ENCODE data around the gene FMNL3.

DNA sequence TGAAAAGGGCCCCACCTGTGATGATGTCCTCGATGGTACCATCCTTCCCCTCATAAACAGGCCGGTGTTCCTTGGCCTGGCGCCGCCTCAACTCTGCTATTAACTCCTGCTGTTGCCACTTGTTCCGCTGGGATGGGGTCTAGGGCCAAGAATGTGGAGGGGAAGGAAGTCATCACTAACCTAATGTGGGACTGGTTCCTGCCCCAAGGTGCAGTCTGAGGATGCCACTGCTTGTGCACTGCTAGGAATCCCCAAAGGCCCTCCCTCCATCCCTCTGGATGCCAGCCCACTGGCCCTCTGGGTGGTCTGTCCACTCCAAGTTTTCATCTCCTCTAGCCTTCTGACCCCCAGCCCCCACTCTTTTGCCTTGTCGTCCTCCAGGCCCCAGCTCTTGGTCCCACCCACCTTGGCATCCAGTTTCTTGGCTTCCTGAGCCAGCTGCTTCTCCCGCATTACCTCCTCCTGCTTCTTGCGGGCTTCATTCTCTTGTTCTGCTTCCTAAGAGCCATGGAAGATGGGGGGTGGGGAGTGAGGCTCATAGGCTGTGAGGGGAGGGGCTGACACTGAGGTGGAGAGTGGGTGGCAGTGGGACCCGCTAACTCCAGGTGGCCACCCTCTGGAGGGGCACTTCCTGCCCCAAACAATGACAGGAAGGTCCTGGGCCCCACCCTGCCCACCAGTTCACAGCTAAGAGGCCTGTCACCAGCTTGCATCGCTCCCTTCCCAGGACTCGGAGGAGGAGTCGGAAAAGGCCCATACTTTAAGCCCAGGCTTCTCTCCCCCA is 60.1 kb downstream of the FMNL3 start:
- TF ChIP-seq, protein P1, sequence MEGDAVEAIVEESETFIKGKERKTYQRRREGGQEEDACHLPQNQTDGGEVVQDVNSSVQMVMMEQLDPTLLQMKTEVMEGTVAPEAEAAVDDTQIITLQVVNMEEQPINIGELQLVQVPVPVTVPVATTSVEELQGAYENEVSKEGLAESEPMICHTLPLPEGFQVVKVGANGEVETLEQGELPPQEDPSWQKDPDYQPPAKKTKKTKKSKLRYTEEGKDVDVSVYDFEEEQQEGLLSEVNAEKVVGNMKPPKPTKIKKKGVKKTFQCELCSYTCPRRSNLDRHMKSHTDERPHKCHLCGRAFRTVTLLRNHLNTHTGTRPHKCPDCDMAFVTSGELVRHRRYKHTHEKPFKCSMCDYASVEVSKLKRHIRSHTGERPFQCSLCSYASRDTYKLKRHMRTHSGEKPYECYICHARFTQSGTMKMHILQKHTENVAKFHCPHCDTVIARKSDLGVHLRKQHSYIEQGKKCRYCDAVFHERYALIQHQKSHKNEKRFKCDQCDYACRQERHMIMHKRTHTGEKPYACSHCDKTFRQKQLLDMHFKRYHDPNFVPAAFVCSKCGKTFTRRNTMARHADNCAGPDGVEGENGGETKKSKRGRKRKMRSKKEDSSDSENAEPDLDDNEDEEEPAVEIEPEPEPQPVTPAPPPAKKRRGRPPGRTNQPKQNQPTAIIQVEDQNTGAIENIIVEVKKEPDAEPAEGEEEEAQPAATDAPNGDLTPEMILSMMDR (IDR thresholded peaks at IDR 0.05) = no peak
- TF ChIP-seq POLR2AphosphoS5 (IDR thresholded peaks at IDR 0.05) (no peak), EP300 (IDR thresholded peaks at IDR 0.05) (no peak), POLR2A (IDR thresholded peaks at IDR 0.05; ENCODE audit: low read depth) (no peak)

Measured in esophagus muscularis mucosa (tissue), 4 donors.